Epithelial cell of proximal tubule (primary cell): ENCODE measurements around the gene TAP2. TPM values are rescaled to one million over a fixed set of nuclear protein-coding genes. Genes with fewer than 3 reads are reported as not detected.
"Not testable (repeated sequence)": the region's sequence is repeated elsewhere in the genome, so short reads cannot be mapped to it uniquely, and the experiment has no call there.

Experiments
- DNase-seq: peaks from one replicate; pipeline ENCODE4 v3.0.0-alpha.2; 2011; ENCODE audit warnings: low read depth
- H3K4me3 ChIP-seq: 2 replicates; pipeline ENCODE4 v1.5.1; 2011; ENCODE audit warnings: low read depth, mild to moderate bottlenecking, low read length
- total RNA-seq: library from RNA; depleted of rRNA; stranded (reverse); fragments of >200 nt; gene quantifications from 2 replicates; pipeline ENCODE4 v1.2.3, GENCODE V29; 2015
- TF ChIP-seq, protein P1 (sequence below): conservative IDR thresholded peaks from 2 replicates; pipeline ENCODE4 v1.5.1; 2012; ENCODE audit warnings: low read depth, mild to moderate bottlenecking, low read length

The TAP2 gene
- total RNA-seq, 1 donor from 2014 or later: 23.6 TPM

DNA sequence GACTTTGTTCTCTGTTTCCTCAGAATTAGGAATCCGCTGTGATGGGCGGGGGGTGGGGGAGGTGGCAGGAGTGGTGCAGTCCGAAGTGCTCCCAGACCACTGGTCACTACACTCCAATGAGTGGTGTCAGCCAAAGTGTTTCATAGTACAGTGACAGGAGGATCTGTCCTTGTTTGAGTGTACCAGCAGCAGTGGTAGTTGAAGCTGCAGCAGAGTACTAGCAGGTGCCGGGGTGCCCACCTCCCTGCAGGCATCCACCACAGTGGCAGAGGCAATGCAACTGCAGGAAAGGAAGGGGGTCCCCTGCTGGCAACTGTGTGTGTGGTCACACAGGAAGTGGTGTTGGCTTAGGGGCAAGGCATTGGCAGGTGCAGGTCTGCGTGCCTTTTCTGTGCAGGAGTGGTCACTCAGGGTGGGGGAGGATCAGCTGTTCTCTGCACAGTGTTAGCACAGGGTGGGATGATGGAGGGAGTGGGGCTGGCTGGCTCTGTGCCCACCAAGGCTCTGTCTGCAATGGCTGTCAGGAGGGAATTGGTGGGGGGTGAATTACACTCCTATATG lies 31.4 kb downstream of the TAP2 start:
- DNase-seq: no peak
- TF ChIP-seq, protein P1, sequence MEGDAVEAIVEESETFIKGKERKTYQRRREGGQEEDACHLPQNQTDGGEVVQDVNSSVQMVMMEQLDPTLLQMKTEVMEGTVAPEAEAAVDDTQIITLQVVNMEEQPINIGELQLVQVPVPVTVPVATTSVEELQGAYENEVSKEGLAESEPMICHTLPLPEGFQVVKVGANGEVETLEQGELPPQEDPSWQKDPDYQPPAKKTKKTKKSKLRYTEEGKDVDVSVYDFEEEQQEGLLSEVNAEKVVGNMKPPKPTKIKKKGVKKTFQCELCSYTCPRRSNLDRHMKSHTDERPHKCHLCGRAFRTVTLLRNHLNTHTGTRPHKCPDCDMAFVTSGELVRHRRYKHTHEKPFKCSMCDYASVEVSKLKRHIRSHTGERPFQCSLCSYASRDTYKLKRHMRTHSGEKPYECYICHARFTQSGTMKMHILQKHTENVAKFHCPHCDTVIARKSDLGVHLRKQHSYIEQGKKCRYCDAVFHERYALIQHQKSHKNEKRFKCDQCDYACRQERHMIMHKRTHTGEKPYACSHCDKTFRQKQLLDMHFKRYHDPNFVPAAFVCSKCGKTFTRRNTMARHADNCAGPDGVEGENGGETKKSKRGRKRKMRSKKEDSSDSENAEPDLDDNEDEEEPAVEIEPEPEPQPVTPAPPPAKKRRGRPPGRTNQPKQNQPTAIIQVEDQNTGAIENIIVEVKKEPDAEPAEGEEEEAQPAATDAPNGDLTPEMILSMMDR: no peak
- no peak overlapping the region for H3K4me3 ChIP-seq

DNA sequence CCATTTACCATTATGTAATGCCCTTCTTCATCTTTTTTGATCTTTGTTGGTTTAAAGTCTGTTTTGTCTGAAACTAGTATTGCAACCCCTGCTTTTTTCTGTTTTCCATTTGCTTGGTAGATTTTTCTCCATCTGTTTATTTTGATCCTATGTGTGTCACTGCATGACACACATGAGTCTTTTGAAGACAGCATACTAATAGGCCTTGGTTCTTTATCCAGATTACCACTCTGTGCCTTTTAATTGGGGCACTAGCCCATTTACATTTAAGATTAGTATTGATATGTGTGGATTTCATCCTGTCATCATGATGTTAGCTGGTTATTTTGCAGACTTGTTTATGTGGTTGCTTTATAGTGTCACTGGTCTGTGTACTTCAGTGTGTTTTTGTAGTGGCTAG lies 33.1 kb downstream of the TAP2 start:
- not testable (repeated sequence) for DNase-seq, H3K4me3 ChIP-seq

DNA sequence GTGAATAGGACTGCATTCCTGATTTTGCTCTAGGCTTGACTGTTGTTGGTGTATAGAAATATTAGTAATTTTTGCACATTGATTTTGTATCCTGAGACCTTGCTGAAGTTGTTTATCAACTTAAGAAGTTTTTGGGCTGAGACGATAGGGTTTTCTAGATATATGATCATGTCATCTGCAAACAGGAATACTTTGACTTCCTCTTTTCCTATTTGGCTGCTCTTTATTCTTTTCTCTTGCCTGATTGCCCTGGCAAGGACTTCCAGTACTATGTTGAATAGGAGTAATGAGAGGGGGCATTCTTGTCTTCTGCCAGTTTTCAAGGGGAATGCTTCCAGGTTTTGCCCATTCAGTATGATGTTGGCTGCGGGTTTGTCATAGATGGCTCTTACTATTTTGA lies 35.1 kb downstream of the TAP2 start:
- DNase-seq: no peak
- H3K4me3 ChIP-seq: no peak overlapping the region
- TF ChIP-seq, protein P1: no peak

DNA sequence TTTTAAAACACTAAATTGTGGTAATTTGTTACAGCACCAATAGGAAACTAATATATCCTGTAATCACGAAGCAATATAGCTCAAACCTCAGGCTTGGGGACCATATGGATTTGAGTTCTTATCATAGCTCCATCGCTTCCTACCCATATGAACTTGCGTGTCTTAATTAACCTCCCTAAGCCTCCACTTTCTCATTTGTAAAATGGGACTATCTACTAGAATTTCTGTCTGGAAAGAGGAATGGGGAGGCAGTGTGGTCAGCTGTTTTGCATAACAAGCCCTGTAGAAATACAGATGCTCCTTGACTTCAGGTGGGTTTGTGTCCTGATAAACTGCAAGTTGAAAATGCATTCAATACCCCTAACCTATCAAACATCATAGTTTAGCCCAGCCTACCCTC lies 38.8 kb downstream of the TAP2 start:
- H3K4me3 ChIP-seq: no peak overlapping the region
- TF ChIP-seq, protein P1: no peak
- DNase-seq: no peak

DNA sequence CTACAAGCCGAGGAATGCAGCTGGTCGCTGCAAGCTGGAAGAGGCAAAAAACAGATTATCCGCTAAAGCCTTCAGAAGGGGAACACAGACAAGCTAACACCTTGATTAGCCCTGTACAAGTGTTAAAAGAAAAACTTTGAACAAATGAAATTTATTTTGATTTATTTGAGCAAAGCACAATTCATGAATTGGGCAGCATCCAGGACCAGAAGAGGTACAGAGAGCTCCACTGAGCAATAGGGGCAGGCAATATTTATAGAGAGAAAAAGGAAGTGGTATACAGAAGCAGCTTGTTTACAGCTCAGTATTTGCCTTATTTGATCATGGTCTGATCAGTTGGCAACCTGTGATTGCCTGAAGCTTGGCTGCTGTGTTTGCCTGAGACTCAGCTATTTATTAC lies 39.4 kb downstream of the TAP2 start:
- TF ChIP-seq, protein P1: no peak
- no peak overlapping the region for H3K4me3 ChIP-seq
- DNase-seq: no peak

DNA sequence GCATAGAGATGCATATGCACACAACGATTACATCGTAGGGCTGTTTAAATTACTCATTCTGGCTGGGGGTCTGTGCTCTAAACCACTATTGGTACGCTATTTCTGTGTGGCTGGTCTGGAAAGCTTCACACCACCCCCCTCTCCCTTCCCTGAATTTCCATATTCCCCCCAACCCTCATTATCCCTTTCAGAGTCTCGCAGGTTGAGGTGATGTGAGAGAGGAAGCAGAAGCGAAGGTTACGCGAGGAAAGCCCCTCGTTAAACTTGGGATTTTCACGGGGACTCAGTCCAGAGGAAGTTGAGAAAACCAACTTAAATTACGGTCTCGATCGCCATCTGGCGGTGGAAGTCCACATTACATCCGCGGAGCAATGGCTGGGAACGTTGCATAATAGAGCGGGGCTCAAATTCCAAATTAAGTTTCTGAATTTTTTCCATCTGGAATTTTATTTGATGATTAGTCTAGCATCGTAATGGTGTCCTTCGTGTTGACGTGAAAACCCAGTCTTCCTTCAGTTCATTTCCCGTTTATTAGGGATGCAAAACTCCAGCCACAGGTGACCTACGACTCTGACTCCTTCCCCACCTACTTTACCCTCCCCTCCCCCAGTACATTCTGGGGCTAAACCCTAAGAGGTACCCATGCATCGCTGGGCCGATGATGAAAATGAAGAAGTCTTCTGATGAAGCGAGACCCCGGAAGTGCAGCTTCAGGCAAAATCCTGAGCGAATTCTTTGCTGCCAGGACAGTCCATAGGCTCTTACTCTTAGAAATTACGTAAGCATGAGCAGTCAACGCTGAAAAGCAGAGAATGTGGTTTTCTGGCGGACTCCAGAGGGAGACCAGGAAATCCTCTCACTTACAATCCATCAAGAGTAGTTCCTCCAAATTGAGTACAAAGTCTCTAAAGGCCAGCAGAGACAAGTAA lies 41.4 kb downstream of the TAP2 start:
- TF ChIP-seq, protein P1: peak; percentile 76
- H3K4me3 ChIP-seq: peak overlapping the region; percentile 39
- DNase-seq: no peak

DNA sequence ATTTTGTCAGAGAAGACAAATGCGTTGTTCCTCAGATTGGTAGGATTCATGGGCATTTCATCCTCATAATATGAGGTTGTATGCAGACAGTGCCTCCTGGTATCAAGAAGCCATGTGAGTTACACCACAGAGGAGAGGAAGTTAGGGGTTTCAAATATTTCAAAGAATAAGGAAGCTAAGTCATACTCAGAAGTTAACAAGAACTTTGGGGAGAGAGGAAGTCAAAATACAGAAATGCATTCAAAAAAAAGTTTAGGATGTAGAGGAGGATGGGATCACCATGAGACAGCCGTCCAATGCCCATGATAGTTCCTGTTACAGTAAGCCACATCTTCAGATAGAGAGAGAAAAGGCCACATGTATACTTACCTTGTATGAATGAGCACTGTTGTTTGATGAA lies 44.0 kb downstream of the TAP2 start:
- no peak for DNase-seq
- TF ChIP-seq, protein P1: no peak
- no peak overlapping the region for H3K4me3 ChIP-seq
